Heart left ventricle (tissue), 16 donors: ENCODE measurements around the gene PASK. TPM values are rescaled to one million over a fixed set of nuclear protein-coding genes. Genes with fewer than 3 reads are reported as not detected.

Experiments
- ATAC-seq, 4 donors: fragments of 200-7000 bp; cut with Tn5 transposase; one replicate each; pipeline ENCODE4 v1.9.1; 2020 to 2022; ENCODE audit warnings: moderate library complexity in 4 of 4, mild to moderate bottlenecking in 3 of 4, moderate number of reproducible peaks in 1 of 4
- DNase-seq, 5 donors: peaks; one replicate each; pipeline ENCODE4 v3.0.0-alpha.2; 2020
- H3K27ac ChIP-seq, 12 donors: fragments of 200-600 bp; sonication (generic) in 4 of 12; one replicate each; pipeline versions ENCODE4 v1.5.0 to v1.8.0; 2016 to 2022; ENCODE audit warnings: mild to moderate bottlenecking in 2 of 12
- H3K27me3 ChIP-seq, 9 donors: fragments of 200-600 bp; sonication (generic) in 2 of 9; one replicate each; pipeline versions ENCODE4 v1.5.1 to v1.8.0; 2016 to 2022; ENCODE audit warnings: mild to moderate bottlenecking in 3 of 9
- H3K36me3 ChIP-seq, 9 donors: fragments of 200-600 bp; sonication (generic) in 2 of 9; one replicate each; pipeline versions ENCODE4 v1.5.0 to v1.8.0; 2018 to 2022; ENCODE audit warnings: mild to moderate bottlenecking in 2 of 9
- H3K4me1 ChIP-seq, 12 donors: fragments of 200-600 bp; sonication (generic) in 4 of 12; one replicate each; pipeline versions ENCODE4 v1.5.0 to v1.8.0; 2016 to 2022; ENCODE audit warnings: mild to moderate bottlenecking in 3 of 12
- H3K4me3 ChIP-seq, 12 donors: fragments of 200-600 bp; sonication (generic) in 4 of 12; one replicate each; pipeline versions ENCODE4 v1.5.0 to v1.8.0; 2017 to 2022; ENCODE audit warnings: mild to moderate bottlenecking in 9 of 12, moderate library complexity in 4 of 12
- H3K9me3 ChIP-seq, 12 donors: fragments of 200-600 bp; sonication (generic) in 4 of 12; one replicate each; pipeline versions ENCODE4 v1.5.0 to v1.8.0; 2016 to 2022; ENCODE audit warnings: mild to moderate bottlenecking in 1 of 12
- POLR2A ChIP-seq, 2 donors: fragments of 450-650 bp; IDR thresholded peaks; one replicate each; pipeline ENCODE4 v1.6.1; 2017; ENCODE audit warnings: antibody characterized with exemption in 2 of 2, mild to moderate bottlenecking in 2 of 2, moderate library complexity in 2 of 2
- WGBS, 4 donors: extraction: QIAGEN DNeasy Blood & Tissue Kit in 2 of 4; methylation state at CpG; one replicate each; pipeline versions ENCODE4 v1.1.5 to v1.1.7; 2013 to 2018; 5-methylcytosine and 5-hydroxymethylcytosine counted together
- intact Hi-C, 10 donors: fragments of 100-400 bp; cut with DNase I; formaldehyde crosslinking; loops; one replicate each; pipeline versions ENCODE4 v1.11.1 to v1.14.2; 2022
- polyA plus RNA-seq, 2 donors: library from polyadenylated mRNA; stranded (reverse); fragments of 200-250 nt; gene quantifications; one replicate each; pipeline ENCODE4 v1.2.3, GENCODE V29; 2013
- total RNA-seq, 9 donors: library from RNA; depleted of rRNA in 2 of 9; stranded (reverse); fragments of >200 nt in 2 of 9; fragmentation: NEBNext Ultra II Directional in 3 of 9; extraction: Animal tissue kit (Norgen Biotek cat#: 25700) in 3 of 9; gene quantifications; one replicate each; pipeline versions ENCODE4 v1.1.0 to v1.2.4, GENCODE V29; 2016 to 2023
- TF ChIP-seq, protein P1 (sequence below), 12 donors: fragments of 200-600 bp; sonication (generic) in 4 of 12; IDR thresholded peaks; one replicate each; pipeline versions ENCODE4 v1.5.0 to v1.8.0; 2018 to 2022; ENCODE audit warnings: antibody characterized with exemption in 12 of 12, mild to moderate bottlenecking in 5 of 12
- donor health status: ischemic (EF 13 %, LVEDD 7.1; RV severe dilation, severe dysfunction).
- donor health status: healthy with polysubstance abuse.
- donor health status: DM: no; HTN: yes; CAD: no.
- donor health status: DM: no; HTN: no; CAD: no.
- donor health status: ischemic (EF 25% LVEDD 6.9; RV normal size, moderate dysfunction).
- donor health status: ischemic (EF 25% LVEDD 5.7; RV mildly dilated, moderate dysfunction).
- donor health status: healthy.
- donor health status: DM: yes; HTN: yes; CAD: no.
- donor health status: ischemic (EF 35%, LVEDD 5.7; RV mildly dilated, moderate dysfunction).
- donor health status: nonischemic (EF 11% LVEDD 7.7; RV severe dilation, severe dysfunction).
- donor health status: DM: yes; HTN: yes; CAD: no.
- donor health status: PGD.
- donor health status: ischemic (EF 29% LVEDD 5.4; RV normal size, mild dysfunction).
- donor health status: nonischemic (EF 23%, LVEDD 6.1; RV moderate dilation, normal function).

PASK gene
- total and polyA plus RNA-seq, 11 donors, result 0.60 to 6.3 (median 1.6) TPM

DNA sequence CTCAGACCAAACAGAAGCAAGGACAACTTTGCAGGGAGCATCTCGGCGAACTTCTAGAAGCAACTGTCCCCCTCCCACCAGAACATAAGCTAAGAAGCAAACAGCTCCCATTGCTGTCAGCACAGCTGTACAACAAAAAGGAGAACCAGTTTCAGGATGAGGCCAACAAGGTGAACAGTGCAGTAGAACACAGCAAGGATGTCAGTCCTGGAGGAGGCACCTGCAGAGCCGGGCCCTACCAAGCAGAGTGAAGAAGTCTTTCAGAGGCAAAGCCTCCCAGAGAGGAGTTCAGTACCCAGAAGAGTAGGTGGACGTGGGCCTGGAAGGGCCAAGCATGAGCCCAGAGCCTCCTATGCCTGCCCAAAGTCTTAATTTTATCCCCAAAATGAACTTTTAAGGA is 1.0 kb downstream of the PASK start:
- Histone ChIP-seq H3K4me1 (peaks cover 0 to 23% (median 15%) of the 10 kb centered on the region in 12 donors), H3K36me3 (no peaks in the 10 kb centered on the region), H3K9me3 (no peaks in the 10 kb centered on the region), H3K27ac (no peak overlapping the region), H3K4me3 (peak overlapping the region in 7 of 12 donors; percentile 69 to 98 (median 90)), H3K27me3 (no peaks in the 10 kb centered on the region)
- TF ChIP-seq POLR2A (IDR thresholded peaks at IDR 0.05), result no peak
- TF ChIP-seq, protein P1, sequence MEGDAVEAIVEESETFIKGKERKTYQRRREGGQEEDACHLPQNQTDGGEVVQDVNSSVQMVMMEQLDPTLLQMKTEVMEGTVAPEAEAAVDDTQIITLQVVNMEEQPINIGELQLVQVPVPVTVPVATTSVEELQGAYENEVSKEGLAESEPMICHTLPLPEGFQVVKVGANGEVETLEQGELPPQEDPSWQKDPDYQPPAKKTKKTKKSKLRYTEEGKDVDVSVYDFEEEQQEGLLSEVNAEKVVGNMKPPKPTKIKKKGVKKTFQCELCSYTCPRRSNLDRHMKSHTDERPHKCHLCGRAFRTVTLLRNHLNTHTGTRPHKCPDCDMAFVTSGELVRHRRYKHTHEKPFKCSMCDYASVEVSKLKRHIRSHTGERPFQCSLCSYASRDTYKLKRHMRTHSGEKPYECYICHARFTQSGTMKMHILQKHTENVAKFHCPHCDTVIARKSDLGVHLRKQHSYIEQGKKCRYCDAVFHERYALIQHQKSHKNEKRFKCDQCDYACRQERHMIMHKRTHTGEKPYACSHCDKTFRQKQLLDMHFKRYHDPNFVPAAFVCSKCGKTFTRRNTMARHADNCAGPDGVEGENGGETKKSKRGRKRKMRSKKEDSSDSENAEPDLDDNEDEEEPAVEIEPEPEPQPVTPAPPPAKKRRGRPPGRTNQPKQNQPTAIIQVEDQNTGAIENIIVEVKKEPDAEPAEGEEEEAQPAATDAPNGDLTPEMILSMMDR (IDR thresholded peaks at IDR 0.05), result no peak
- intact Hi-C loops, result loop anchor here in 4 of 10 donors (2.0 to 5.0 kb wide), 2 partner anchors 41 to 45 kb away; partner anchors contain the start of gene MTERF4 (in 2 of the 4)
- DNase-seq (no peak), ATAC-seq (no peak)
- 90 to 98% (median 91%) methylated on average over 4 of the region's 4 CpGs for WGBS, 4 donors

DNA sequence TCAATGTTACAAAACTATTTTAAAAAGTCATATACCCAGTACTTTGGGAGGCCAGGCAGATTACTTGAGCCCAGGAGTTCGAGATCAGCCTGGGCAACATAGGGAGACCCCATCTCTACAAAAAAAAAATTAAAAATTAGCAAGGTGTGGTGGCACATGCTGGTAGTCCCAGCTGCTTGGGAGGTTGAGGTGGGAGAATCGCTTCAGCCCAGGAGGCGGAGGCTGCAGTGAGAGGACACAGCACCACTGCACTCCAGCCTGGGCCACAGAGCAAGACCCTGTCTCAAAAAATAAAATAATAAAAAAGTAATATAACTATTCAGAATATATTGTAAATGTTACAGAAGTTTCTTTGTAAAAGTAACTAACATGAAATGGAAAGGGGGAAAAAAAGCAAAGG is 1.9 kb downstream of the PASK start:
- Histone ChIP-seq H3K27me3 (no peaks in the 10 kb centered on the region), H3K4me1 (peaks cover 0 to 23% (median 15%) of the 10 kb centered on the region in 12 donors), H3K36me3 (no peaks in the 10 kb centered on the region), H3K27ac (no peak overlapping the region), H3K9me3 (no peaks in the 10 kb centered on the region), H3K4me3 (no peak overlapping the region)
- DNase-seq (no peak), ATAC-seq (no peak)
- TF ChIP-seq, protein P1 (IDR thresholded peaks at IDR 0.05), result no peak
- no peak for TF ChIP-seq POLR2A (IDR thresholded peaks at IDR 0.05)
- intact Hi-C loops, result loop anchor here in 2 of 10 donors (5.0 kb wide), 1 partner anchor 40 kb away; no protein-coding TSS in a partner anchor
- WGBS, 4 donors, result 95 to 100% (median 97%) methylated on average over 3 of the region's 3 CpGs

DNA sequence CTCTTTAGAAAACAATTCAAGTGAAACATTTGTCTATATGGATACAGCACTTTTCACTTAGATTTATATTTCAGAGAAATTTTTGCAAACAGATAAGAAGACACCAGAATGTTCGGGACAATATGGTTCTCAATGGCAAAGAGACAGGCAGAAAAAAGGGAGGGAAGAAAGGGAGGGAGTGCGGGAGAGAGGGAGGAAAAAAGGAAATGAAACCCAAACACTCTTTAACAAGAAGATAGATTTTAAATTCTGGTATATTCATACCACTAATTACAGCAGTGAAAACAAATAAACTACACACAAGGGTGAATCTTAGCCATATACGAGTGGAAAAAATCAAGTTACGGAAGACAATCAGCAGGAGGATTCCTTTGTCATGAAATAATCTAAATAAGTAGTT is 3.0 kb downstream of the PASK start:
- intact Hi-C loops, result loop anchor here in 2 of 10 donors (5.0 kb wide), 1 partner anchor 39 kb away; no protein-coding TSS in a partner anchor
- no peak for TF ChIP-seq POLR2A (IDR thresholded peaks at IDR 0.05)
- TF ChIP-seq, protein P1 (IDR thresholded peaks at IDR 0.05), result no peak
- Histone ChIP-seq H3K9me3 (no peaks in the 10 kb centered on the region), H3K4me3 (no peak overlapping the region), H3K4me1 (peaks cover 0 to 22% (median 10%) of the 10 kb centered on the region in 12 donors), H3K27me3 (no peaks in the 10 kb centered on the region), H3K27ac (no peak overlapping the region), H3K36me3 (no peaks in the 10 kb centered on the region)
- ATAC-seq, result no peak
- 78 to 91% (median 80%) methylated on average over 4 of the region's 4 CpGs for WGBS, 4 donors
- no peak for DNase-seq

DNA sequence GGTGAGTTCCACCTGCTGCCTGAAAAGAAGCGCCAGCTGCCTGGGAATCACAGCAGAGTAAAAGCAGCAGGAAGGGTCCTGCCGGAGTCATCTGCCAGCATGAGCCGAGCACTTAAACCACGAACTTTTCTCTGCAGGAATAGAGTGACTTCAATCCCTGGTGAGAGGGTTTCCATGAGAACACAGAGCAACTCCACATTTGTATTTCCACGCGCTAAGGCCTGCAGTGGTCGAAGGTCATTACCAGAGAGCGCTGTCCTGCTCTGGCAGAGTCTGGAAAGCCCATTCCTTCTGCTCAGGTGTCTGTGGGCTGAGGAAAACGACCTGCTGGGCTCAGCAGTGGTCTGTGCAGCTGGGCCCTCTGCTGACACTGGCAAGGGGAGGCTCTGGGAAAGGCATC is 6.7 kb downstream of the PASK start:
- no peak overlapping the region for H3K27ac ChIP-seq
- H3K27me3 ChIP-seq, result no peaks in the 10 kb centered on the region
- no peak overlapping the region for H3K4me3 ChIP-seq
- intact Hi-C loops, result no loop called here
- ATAC-seq, result no peak
- no peak for DNase-seq
- TF ChIP-seq, protein P1 (IDR thresholded peaks at IDR 0.05), result no peak
- TF ChIP-seq POLR2A (IDR thresholded peaks at IDR 0.05), result no peak
- H3K9me3 ChIP-seq, result no peaks in the 10 kb centered on the region
- WGBS, 4 donors, result 90 to 94% (median 92%) methylated on average over 9 of the region's 9 CpGs
- no peaks in the 10 kb centered on the region for H3K4me1 ChIP-seq
- peaks cover 0 to 8% (median 0%) of the 10 kb centered on the region in 9 donors for H3K36me3 ChIP-seq
